Endodermal cell (in vitro differentiated cells): Measurements from ENCODE around the gene SCUBE2. TPM values are rescaled to one million over a fixed set of nuclear protein-coding genes. Genes with fewer than 3 reads are reported as not detected.

Source experiments
- DNase-seq: peaks from one replicate; pipeline ENCODE4 v3.0.0-alpha.2; 2017
- H3K27ac ChIP-seq: 2 replicates; pipeline ENCODE4 v1.5.1; 2013; ENCODE audit warnings: mild to moderate bottlenecking, low read depth, low read length, moderate library complexity
- H3K27me3 ChIP-seq: 2 replicates; pipeline ENCODE4 v1.6.1; 2013; ENCODE audit warnings: mild to moderate bottlenecking, low read length, moderate library complexity; ENCODE audit not compliant: insufficient read depth, control insufficient read depth, poor library complexity, severe bottlenecking
- H3K36me3 ChIP-seq: 2 replicates; pipeline ENCODE4 v1.7.0; 2013; ENCODE audit warnings: mild to moderate bottlenecking, low read length, moderate library complexity; ENCODE audit not compliant: control insufficient read depth, insufficient read depth
- H3K4me1 ChIP-seq: one replicate; pipeline ENCODE4 v1.7.0; 2013; ENCODE audit warnings: low read length; ENCODE audit not compliant: control insufficient read depth, insufficient read depth
- H3K4me3 ChIP-seq: 2 replicates; pipeline ENCODE4 v1.5.1; 2013; ENCODE audit warnings: mild to moderate bottlenecking, low read length, moderate library complexity
- H3K9ac ChIP-seq: 2 replicates; pipeline ENCODE4 v1.6.1; 2013; ENCODE audit warnings: mild to moderate bottlenecking, low read length, moderate library complexity; ENCODE audit not compliant: poor library complexity, severe bottlenecking; ENCODE audit errors: extremely low read depth
- H3K9me3 ChIP-seq: 2 replicates; pipeline ENCODE4 v1.6.1; 2013; ENCODE audit warnings: mild to moderate bottlenecking, low read length, moderate library complexity; ENCODE audit not compliant: control insufficient read depth
- H3K27ac Mint-ChIP-seq: 2 replicates; pipeline ENCODE4 v1.8.0; 2020; ENCODE audit warnings: mixed read lengths
- H3K27me3 Mint-ChIP-seq: 2 replicates; pipeline ENCODE4 v1.8.0; 2021; ENCODE audit warnings: mild to moderate bottlenecking, mixed read lengths; ENCODE audit not compliant: insufficient read depth
- H3K36me3 Mint-ChIP-seq: 2 replicates; pipeline ENCODE4 v1.8.0; 2020; ENCODE audit warnings: low read depth, mixed read lengths
- H3K4me1 Mint-ChIP-seq: 2 replicates; pipeline ENCODE4 v1.8.0; 2020; ENCODE audit warnings: mixed read lengths
- H3K4me3 Mint-ChIP-seq: 2 replicates; pipeline ENCODE4 v1.8.0; 2020; ENCODE audit warnings: mild to moderate bottlenecking, moderate library complexity, mixed read lengths
- H3K9me3 Mint-ChIP-seq: 2 replicates; pipeline ENCODE4 v1.8.0; 2020; ENCODE audit warnings: mild to moderate bottlenecking, mixed read lengths
- CTCF ChIP-seq: fragments of 200-600 bp; sonication (generic); conservative IDR thresholded peaks from 2 replicates; pipeline ENCODE4 v1.5.0; 2021; ENCODE audit warnings: antibody characterized with exemption, mild to moderate bottlenecking
- WGBS, 2 experiments: methylation state at CpG; one replicate each; pipeline versions ENCODE4 v1.1.5 to v1.1.7; 2013; ENCODE audit warnings: missing lambda C conversion rate in 2 of 2, mixed read lengths in 1 of 2; ENCODE audit not compliant: insufficient coverage in 1 of 2, insufficient read length in 1 of 2; 5-methylcytosine and 5-hydroxymethylcytosine counted together
- total RNA-seq, 2 donors: library from RNA; stranded (reverse); fragmentation: NEBNext Ultra II Directional in 1 of 2; extraction: Animal tissue kit (Norgen Biotek cat#: 25700) in 1 of 2; gene quantifications; 2 replicates in 1 of 2; 3 replicates in 1 of 2; pipeline ENCODE4 v1.2.1, GENCODE V29; 2021

The SCUBE2 gene
- total RNA-seq, 2 donors from 2014 or later = 1.5 to 2.0 TPM

- no peak overlapping the region for H3K9ac ChIP-seq
- peaks cover 54% of the 10 kb centered on the region for H3K27me3 ChIP-seq
- no peaks in the 10 kb centered on the region for H3K9me3 ChIP-seq
- Mint-ChIP-seq H3K27ac (no peak overlapping the region), H3K9me3 (no peaks in the 10 kb centered on the region), H3K27me3 (peaks cover 61% of the 10 kb centered on the region), H3K36me3 (no peaks in the 10 kb centered on the region), H3K4me1 (peaks cover 5% of the 10 kb centered on the region), H3K4me3 (no peak overlapping the region)
- no peaks in the 10 kb centered on the region for H3K36me3 ChIP-seq
- no peak overlapping the region for H3K27ac ChIP-seq
- H3K4me1 ChIP-seq = no peaks in the 10 kb centered on the region
- no peak overlapping the region for H3K4me3 ChIP-seq
- 87 to 88% methylated on average over 2 to 6 of the region's 6 CpGs for WGBS, 2 experiments
- no peak for TF ChIP-seq CTCF
- no peak for DNase-seq
Observed at GRCh38 chr11:9089636-9090035, 1.8 kb downstream of the SCUBE2 start.

GRCh38 chr11:9089061-9089460 lies 2.3 kb downstream of the SCUBE2 start:
- H3K4me1 ChIP-seq = no peaks in the 10 kb centered on the region
- no peak overlapping the region for H3K27ac Mint-ChIP-seq
- no peak overlapping the region for H3K4me3 Mint-ChIP-seq
- H3K36me3 Mint-ChIP-seq = no peaks in the 10 kb centered on the region
- H3K36me3 ChIP-seq = no peaks in the 10 kb centered on the region
- H3K4me1 Mint-ChIP-seq = peaks cover 5% of the 10 kb centered on the region
- H3K9me3 Mint-ChIP-seq = no peaks in the 10 kb centered on the region
- H3K27me3 ChIP-seq = peaks cover 54% of the 10 kb centered on the region
- no peaks in the 10 kb centered on the region for H3K9me3 ChIP-seq
- no peak overlapping the region for H3K9ac ChIP-seq
- no peak overlapping the region for H3K27ac ChIP-seq
- WGBS, 2 experiments = 85 to 99% methylated on average over 2 to 3 of the region's 3 CpGs
- no peak overlapping the region for H3K4me3 ChIP-seq
- DNase-seq = no peak
- TF ChIP-seq CTCF = no peak
- peaks cover 60% of the 10 kb centered on the region for H3K27me3 Mint-ChIP-seq

- peaks cover 4% of the 10 kb centered on the region for H3K27me3 Mint-ChIP-seq
- no peak for DNase-seq
- H3K4me1 Mint-ChIP-seq = peaks cover 8% of the 10 kb centered on the region
- H3K4me3 Mint-ChIP-seq = no peak overlapping the region
- Histone ChIP-seq H3K9ac (no peak overlapping the region), H3K27me3 (no peaks in the 10 kb centered on the region), H3K4me1 (no peaks in the 10 kb centered on the region), H3K36me3 (no peaks in the 10 kb centered on the region), H3K27ac (no peak overlapping the region), H3K9me3 (no peaks in the 10 kb centered on the region), H3K4me3 (no peak overlapping the region)
- H3K9me3 Mint-ChIP-seq = peaks cover 4% of the 10 kb centered on the region
- no peak overlapping the region for H3K27ac Mint-ChIP-seq
- TF ChIP-seq CTCF = no peak
- no peaks in the 10 kb centered on the region for H3K36me3 Mint-ChIP-seq
- 90 to 94% methylated on average over 4 of the region's 4 CpGs for WGBS, 2 experiments
Observed at GRCh38 chr11:9082575-9082974, 8.8 kb downstream of the SCUBE2 start.
